PC-3 (cell line): Measurements from ENCODE around the gene TOB2.

Experiments
- CTCF ChIP-seq: fragments of 300-600 bp; sonication (generic); conservative IDR thresholded peaks from 2 replicates; pipeline ENCODE4 v1.5.1; 2017; ENCODE audit warnings: antibody characterized with exemption, low read depth, mild to moderate bottlenecking, low read length
- EZH2 ChIP-seq: fragments of 300-600 bp; sonication (generic); IDR thresholded peaks from one replicate; pipeline ENCODE4 v1.6.1; 2017; ENCODE audit warnings: antibody characterized with exemption, mild to moderate bottlenecking, low read length; ENCODE audit not compliant: unreplicated experiment
- EZH2phosphoT487 ChIP-seq: fragments of 300-600 bp; sonication (generic); IDR thresholded peaks from 2 replicates; pipeline ENCODE4 v1.6.1; 2018; ENCODE audit warnings: mild to moderate bottlenecking, antibody characterized with exemption, low read length, borderline replicate concordance

DNA sequence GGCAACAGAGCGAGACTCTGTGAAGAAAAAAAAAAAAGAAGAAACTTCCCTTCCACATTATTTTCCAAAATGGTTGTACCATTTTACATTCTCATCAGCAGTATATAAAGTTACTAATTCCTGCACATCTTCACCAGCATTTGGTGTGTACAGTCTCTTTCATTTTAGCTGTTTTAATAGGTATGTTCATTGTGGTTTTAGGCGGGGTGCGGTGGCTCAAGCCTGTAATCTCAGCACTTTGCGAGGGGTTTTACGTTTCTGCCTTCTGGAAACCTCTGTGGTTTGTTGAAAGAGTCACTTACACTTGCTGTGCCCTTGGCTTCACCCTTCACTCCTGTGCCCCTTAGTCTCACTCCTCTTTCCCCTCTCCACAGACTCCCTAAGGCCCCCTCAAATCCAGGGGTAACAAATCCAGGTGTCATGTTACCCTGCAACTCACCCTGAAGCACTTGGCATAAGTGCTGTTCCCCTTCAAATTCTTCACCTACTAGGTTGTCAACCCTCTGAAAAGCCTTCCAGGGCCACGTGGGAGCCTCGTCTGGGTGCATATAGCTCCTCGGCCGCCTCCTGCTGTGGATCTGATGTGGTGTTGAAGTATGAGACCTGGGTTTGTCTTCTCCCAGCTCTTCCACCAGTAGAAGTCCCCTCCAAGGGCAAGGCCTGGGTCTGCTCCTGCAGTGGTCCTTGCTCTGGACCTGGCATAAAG, 20.8 kb downstream of the TOB2 start:
- TF ChIP-seq CTCF (no peak), EZH2 (no peak), EZH2phosphoT487 (no peak)
